Fibroblast of peridontal ligament (primary cell): ENCODE data around the gene BMAL1.

Experiments used
- DNase-seq: peaks from one replicate; pipeline ENCODE4 v3.0.0-alpha.2; 2010; ENCODE audit errors: extremely low read depth

BMAL1 gene

GRCh38 chr11:13317293-13318080, 39.9 kb downstream of the BMAL1 start:
- no peak for DNase-seq

- peak; percentile 35 for DNase-seq
Measured at GRCh38 chr11:13318498-13319295, 41.1 kb downstream of the BMAL1 start.

- no peak for DNase-seq
Measured at GRCh38 chr11:13320688-13321087, 43.1 kb downstream of the BMAL1 start.

- no peak for DNase-seq
Measured at GRCh38 chr11:13321431-13321830, 43.8 kb downstream of the BMAL1 start.

DNA sequence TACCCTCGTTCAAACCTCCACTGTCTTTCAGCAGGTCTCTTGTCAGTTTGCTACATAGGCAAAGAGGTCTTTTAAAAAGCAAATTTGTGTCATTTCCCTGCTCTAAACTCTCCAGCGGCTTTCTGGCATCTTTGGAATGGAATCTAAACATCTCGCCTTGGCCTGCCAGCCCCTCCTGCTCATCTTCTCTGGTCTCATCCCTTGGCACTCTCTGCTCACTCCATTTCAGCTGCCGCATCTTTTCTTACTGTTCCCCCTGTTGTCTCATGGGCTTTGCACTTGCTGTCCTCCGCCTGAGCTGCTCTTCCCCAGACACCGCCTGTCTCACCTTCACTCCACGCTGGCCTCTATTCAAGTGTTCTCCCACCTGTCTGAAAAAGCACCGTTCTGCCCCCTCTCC, 46.6 kb downstream of the BMAL1 start:
- no peak for DNase-seq

- DNase-seq, result no peak
Measured at GRCh38 chr11:13324709-13325108, 47.1 kb downstream of the BMAL1 start.

DNA sequence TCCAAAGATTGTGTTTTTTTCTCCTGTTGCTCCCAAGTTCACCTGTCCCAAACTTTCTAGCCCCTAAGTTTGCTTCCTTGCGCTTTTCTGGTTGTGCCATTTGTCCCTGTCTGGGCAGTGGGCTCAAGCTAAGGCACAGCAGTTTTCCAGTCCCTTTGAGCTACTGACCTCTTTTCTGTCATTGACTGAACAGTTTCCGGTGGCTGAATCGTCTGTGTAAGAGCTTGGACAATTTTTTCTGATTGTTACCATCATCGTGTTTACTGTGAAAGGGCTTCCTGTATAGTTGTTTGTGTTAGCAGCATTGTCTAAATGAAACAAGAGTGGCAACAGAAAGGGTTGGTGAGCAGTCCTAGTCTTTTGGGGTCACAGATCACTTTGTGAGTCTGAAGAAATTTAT, 49.8 kb downstream of the BMAL1 start:
- no peak for DNase-seq

GRCh38 chr11:13328286-13328685, 50.7 kb downstream of the BMAL1 start:
- DNase-seq, result no peak

GRCh38 chr11:13329670-13330356, 52.2 kb downstream of the BMAL1 start:
- no peak for DNase-seq

DNA sequence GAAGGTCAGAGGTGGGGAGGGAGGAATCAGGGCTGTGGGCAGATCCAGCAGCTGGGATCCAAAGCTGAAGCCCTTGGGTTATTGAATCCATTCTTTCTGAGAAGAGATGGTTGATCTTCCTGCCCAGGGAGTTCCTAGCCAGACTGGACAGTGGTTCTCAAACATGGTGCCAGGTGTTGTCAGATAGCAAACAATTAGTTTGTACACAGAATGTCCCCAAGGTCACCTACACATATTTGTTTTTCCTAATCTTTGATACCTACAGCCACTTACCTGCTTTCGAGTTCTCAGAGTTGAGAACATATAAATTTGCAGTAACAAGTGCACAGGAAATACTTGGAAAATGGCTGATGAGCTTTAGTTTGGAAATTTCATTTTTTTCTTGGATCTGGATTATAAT, 54.5 kb downstream of the BMAL1 start:
- DNase-seq, result no peak

- DNase-seq, result no peak
Measured at GRCh38 chr11:13333456-13333957, 55.9 kb downstream of the BMAL1 start.

- no peak for DNase-seq
Measured at GRCh38 chr11:13334034-13334786, 56.6 kb downstream of the BMAL1 start.

DNA sequence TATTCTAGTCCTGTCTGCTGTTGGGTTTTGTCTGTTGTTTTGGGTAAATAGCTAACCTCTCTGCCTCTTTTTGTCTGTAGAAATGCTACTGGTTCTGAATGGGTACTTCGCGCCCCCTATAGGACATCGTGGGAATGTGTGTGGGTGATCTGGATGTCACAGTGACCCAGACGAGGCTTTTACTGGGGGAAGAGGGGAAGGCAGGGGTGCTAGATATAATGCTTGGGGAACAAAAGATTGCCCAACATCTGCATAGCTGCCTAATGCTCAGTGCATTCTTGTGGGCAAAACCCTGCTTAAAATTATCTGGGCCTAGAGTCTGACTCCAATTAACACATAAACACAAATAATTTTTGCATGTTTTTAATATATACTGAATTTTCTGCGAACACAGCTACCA, 57.7 kb downstream of the BMAL1 start:
- peak; percentile 80 for DNase-seq

DNA sequence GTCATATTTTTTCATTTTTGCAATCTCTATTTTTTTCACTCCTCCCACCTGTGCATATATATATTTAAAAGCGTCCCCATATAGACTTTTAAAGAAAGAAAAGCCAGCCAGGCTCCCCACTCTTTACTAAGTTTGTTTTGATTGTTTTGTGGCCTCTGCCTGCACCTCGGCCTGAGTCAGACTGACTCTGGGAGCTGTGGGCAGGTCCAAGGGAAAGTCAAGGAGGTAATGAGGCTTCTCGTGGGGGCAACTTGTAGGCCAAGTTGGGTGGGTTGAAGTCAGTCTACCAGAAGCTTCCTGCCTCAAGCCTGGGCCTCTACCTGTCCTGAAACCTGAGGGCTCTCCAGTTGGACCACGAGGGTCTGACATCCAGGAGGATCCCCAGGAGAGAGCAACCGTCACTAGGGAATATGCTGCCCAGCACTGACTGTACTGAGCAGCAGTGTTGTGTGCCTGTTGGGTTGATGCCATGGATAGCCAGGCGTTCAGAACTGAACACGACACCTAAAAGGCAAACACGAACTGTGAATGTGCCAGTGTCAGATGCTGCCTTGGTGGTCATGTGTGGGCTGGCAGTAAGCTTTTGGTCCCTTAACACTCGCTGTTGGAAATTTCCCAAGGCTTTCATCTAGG, 58.8 kb downstream of the BMAL1 start:
- DNase-seq, result no peak

- DNase-seq, result peak; percentile 74
Measured at GRCh38 chr11:13338019-13338426, 60.4 kb downstream of the BMAL1 start.

DNA sequence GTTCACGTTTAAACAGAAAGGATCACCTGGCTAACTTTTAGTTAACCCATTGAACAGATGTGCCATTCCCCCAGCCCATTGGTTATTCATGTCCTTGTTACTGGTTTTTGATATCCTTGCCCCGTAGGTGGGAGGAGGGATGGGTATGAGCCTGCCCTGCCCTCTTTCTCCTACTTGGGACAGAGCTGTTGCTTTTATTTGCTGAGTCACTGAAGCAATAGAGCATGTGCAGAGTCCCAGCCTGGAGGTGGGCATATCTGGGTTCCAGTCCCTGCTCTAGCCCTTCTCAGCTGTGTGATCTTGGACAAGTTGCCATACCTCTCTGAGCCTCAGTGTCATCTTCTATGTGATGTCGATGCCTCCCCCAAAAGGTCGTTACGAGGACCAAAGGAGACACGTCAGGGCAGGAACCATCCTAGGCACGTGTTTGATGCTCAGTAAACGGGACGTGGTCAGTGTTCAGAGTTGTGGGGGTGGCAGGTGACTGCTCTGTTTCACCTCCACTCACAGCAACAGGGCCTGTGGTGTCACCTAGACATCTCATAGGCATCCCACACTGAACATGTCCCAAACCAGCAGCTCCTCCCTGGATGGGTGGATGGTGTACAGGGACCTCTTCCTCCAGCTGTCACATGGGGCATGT, 61.0 kb downstream of the BMAL1 start:
- DNase-seq, result peak; percentile 67

DNA sequence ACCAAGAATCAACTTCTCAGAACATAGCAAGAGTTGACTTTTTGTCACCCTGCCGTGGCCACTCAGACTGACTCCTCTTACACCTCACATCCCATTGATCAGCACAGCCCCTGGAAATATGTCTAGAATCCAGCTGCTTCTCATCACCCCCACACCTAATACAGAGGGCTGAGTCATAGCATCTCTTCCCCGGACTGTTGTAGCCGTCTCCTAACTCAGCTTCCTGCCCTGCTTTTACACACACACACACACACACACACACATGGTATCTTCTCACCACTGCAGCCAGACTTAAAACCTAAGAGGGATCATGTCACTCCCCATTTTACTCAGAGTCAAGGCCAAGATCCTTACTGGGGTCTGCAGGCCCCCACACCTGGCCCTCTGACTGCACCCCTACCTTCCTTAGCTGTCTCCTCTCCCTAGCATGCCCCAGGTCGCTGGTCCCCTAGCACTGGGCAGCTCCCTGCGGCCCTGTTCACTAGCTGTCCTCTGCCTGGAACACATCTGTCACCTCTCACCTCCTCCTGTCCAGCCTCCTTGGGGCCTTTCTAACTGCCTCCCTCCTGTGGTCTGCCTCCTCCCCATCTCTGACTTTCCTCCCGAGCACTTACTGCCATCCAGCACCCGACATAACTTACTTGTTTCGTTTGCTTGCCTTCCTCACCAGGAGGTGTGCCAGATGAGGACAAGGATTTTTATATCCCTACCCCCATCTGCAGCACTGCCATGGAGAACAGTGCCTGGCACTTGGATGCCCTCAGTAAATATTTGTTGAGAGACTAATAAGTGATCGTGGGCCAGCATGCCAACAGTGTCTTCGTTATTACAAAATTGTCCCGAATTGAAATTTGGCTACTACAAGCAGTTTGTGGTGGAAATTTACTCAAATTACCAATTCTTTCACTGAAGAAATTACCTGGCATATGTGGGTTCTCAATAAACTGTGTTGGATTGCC, 61.9 kb downstream of the BMAL1 start:
- peak; percentile 79 for DNase-seq

- no peak for DNase-seq
Measured at GRCh38 chr11:13341026-13341425, 63.4 kb downstream of the BMAL1 start.

DNA sequence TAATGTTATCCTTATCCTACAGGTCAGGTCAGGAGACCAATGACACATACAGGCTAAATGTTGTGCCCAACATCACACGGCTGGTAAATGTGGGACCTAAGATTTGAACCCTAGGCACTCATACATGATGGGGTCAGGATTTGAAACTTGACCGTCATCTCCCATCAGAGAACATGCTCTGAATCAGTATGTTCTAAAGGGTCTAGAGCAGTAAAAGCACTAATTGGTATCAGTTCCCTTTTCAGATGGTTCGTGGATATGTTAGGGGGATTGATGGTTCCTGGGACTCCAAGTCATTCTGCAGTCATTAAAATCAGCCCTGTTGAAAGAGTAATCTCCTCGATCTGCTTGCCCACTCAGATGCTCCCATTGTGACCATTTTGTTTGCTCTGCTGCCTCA, 65.5 kb downstream of the BMAL1 start:
- no peak for DNase-seq
